Upper lobe of right lung (tissue), 1 donor: ENCODE measurements around the gene GDNF. TPM values are rescaled to one million over a fixed set of nuclear protein-coding genes. Genes with fewer than 3 reads are reported as not detected.

ENCODE experiments used
- ATAC-seq: fragments of 200-7000 bp; cut with Tn5 transposase; one replicate; pipeline ENCODE4 v1.9.1; 2020; ENCODE audit warnings: mild to moderate bottlenecking, moderate library complexity
- DNase-seq: peaks from one replicate; pipeline ENCODE4 v3.0.0-alpha.2; 2020
- H3K27ac ChIP-seq: fragments of 200-600 bp; one replicate; pipeline ENCODE4 v1.8.0; 2022
- H3K27me3 ChIP-seq: fragments of 200-600 bp; one replicate; pipeline ENCODE4 v1.8.0; 2022; ENCODE audit warnings: mild to moderate bottlenecking
- H3K36me3 ChIP-seq: fragments of 200-600 bp; one replicate; pipeline ENCODE4 v1.8.0; 2022
- H3K4me1 ChIP-seq: fragments of 200-600 bp; one replicate; pipeline ENCODE4 v1.8.0; 2022
- H3K4me3 ChIP-seq: fragments of 200-600 bp; one replicate; pipeline ENCODE4 v1.8.0; 2022; ENCODE audit warnings: mild to moderate bottlenecking
- H3K9me3 ChIP-seq: fragments of 200-600 bp; one replicate; pipeline ENCODE4 v1.8.0; 2022
- intact Hi-C: fragments of 100-400 bp; cut with DNase I; formaldehyde crosslinking; loops from one replicate; pipeline ENCODE4 v1.11.0; 2022
- total RNA-seq: library from RNA; stranded (reverse); fragmentation: NEBNext Ultra II Directional; extraction: Animal tissue kit (Norgen Biotek cat#: 25700); gene quantifications from one replicate; pipeline ENCODE4 v1.2.1, GENCODE V29; 2021
- TF ChIP-seq, protein P1 (sequence below): fragments of 200-600 bp; IDR thresholded peaks from one replicate; pipeline ENCODE4 v1.8.0; 2022; ENCODE audit warnings: antibody characterized with exemption
- donor health status: DM: no; HTN: yes; CAD: no; lungs with severe emphysema.

Gene GDNF
- total RNA-seq, 1 donor from 2014 or later = 0.23 TPM

DNA sequence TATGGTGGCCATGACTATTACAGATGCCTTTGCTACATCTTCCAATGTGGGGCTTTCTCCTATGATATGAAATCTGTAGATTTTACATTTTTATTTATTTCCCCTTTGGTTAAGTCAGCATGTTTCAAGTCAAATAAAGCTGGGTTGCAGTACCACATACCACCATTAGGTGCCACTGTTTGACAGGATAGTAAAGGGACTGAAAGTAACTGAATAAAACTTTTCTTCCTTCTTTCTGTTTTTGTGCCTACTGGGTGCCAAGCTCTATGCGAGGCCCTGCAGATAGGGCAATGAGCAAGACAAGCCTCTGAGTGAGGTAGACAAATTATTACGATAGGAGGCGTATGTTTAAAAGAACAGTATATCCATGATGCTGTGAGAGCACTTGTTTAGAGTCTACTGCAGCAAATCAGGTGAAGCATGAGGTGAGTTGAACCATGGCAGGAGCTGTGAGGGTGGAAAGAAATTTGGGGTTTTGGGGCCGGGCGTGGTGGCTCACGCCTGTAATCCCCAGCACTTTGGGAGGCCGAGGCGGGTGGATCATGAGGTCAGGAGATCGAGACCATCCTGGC, 64.8 kb downstream of the GDNF start:
- Histone ChIP-seq H3K4me3 (no peak overlapping the region), H3K4me1 (no peaks in the 10 kb centered on the region), H3K36me3 (no peaks in the 10 kb centered on the region), H3K9me3 (peaks cover 9% of the 10 kb centered on the region), H3K27me3 (no peaks in the 10 kb centered on the region), H3K27ac (no peak overlapping the region)
- intact Hi-C loops = no loop called here
- TF ChIP-seq, protein P1, sequence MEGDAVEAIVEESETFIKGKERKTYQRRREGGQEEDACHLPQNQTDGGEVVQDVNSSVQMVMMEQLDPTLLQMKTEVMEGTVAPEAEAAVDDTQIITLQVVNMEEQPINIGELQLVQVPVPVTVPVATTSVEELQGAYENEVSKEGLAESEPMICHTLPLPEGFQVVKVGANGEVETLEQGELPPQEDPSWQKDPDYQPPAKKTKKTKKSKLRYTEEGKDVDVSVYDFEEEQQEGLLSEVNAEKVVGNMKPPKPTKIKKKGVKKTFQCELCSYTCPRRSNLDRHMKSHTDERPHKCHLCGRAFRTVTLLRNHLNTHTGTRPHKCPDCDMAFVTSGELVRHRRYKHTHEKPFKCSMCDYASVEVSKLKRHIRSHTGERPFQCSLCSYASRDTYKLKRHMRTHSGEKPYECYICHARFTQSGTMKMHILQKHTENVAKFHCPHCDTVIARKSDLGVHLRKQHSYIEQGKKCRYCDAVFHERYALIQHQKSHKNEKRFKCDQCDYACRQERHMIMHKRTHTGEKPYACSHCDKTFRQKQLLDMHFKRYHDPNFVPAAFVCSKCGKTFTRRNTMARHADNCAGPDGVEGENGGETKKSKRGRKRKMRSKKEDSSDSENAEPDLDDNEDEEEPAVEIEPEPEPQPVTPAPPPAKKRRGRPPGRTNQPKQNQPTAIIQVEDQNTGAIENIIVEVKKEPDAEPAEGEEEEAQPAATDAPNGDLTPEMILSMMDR = peak; percentile 54
- no peak for DNase-seq
- peak; percentile 41 for ATAC-seq

DNA sequence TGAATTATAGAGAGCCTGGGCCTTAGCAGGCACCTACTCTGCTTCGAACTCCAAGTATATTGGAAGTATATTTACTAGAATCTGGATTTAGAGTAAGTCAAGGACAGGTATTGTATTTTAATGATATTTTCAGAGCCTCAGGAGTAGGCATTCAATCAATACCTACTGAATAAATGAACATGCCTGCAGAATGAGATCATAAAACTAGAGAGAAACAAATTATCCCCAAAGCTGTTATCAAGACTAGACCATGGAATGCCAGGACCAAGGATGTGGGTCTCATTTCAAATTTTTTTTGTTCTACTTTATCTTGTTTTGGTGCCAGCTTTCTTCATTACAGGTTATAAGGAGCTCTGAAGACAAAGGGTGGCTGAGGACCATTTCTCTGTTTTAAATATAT, 66.0 kb downstream of the GDNF start:
- no peaks in the 10 kb centered on the region for H3K4me1 ChIP-seq
- peaks cover 9% of the 10 kb centered on the region for H3K9me3 ChIP-seq
- no peak overlapping the region for H3K4me3 ChIP-seq
- H3K27me3 ChIP-seq = no peaks in the 10 kb centered on the region
- intact Hi-C loops = no loop called here
- H3K36me3 ChIP-seq = no peaks in the 10 kb centered on the region
- TF ChIP-seq, protein P1 = no peak
- H3K27ac ChIP-seq = no peak overlapping the region
- DNase-seq (no peak), ATAC-seq (no peak)

DNA sequence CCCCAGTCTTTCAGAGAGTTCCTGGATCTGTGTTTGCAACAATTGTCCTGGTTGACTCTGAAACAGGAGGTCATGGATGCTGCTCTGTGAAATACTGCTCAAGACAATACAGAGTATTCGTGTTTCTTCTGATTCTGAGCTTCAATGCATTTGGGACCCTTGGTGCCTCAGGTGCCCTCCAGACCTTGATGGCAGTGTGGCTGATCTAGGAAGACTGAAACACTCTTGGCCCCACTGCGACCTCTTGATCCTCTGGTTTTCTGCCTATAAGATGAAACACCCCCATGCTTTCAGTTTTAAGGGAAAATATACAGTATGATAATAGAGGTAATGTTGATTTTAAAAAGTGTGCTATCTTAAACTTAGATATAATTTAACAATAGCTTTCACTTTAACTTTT, 67.6 kb downstream of the GDNF start:
- no peaks in the 10 kb centered on the region for H3K27me3 ChIP-seq
- TF ChIP-seq, protein P1 = no peak
- H3K27ac ChIP-seq = no peak overlapping the region
- DNase-seq (no peak), ATAC-seq (no peak)
- no peak overlapping the region for H3K4me3 ChIP-seq
- H3K4me1 ChIP-seq = no peaks in the 10 kb centered on the region
- peaks cover 9% of the 10 kb centered on the region for H3K9me3 ChIP-seq
- H3K36me3 ChIP-seq = no peaks in the 10 kb centered on the region
- intact Hi-C loops = no loop called here

DNA sequence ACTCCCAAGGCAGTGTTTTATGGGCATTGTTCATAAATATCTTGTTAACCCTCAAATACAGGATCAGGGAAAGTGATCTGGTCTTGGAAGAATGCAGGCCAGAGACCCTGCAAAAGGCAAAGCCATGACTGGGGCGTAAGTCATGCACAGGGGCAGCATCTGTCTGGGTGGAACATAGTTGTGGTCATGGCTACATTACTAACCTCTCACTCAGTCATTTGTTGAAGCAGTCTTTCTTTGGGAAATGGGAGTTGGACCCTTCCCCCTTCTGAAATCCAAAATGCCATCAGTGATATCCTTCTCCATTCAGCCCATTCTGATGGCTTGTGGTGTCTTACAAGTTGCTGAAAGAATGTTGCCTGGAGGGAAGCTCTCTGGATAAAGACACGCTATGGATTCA, 68.1 kb downstream of the GDNF start:
- Histone ChIP-seq H3K4me1 (no peaks in the 10 kb centered on the region), H3K36me3 (no peaks in the 10 kb centered on the region), H3K27me3 (no peaks in the 10 kb centered on the region), H3K4me3 (no peak overlapping the region), H3K27ac (no peak overlapping the region), H3K9me3 (peaks cover 9% of the 10 kb centered on the region)
- TF ChIP-seq, protein P1 = no peak
- ATAC-seq = no peak
- no peak for DNase-seq
- intact Hi-C loops = no loop called here

DNA sequence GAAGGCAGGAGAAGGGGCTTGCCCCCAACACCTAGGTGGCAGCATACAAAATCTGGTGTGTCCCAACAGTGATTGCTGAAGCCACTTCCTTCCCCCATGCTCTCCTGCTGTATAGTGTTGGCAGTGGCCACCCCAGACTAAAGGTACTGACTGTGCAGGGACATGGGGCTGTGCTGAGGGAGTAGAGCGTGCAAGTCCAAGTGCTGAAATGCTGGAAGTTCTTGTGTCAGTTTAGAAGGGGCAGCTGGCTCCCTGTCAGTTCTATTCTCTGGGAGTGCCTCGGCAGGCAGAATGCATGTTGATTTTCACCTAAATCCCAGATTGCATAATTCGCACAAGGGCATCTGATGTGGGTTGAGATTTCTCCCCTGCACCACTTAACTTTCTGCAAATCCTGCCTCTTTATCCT, 68.6 kb downstream of the GDNF start:
- Histone ChIP-seq H3K4me3 (no peak overlapping the region), H3K36me3 (no peaks in the 10 kb centered on the region), H3K27ac (no peak overlapping the region), H3K27me3 (no peaks in the 10 kb centered on the region), H3K4me1 (no peaks in the 10 kb centered on the region), H3K9me3 (peaks cover 9% of the 10 kb centered on the region)
- ATAC-seq (peak; percentile 64), DNase-seq (no peak)
- intact Hi-C loops = no loop called here
- TF ChIP-seq, protein P1 = no peak

DNA sequence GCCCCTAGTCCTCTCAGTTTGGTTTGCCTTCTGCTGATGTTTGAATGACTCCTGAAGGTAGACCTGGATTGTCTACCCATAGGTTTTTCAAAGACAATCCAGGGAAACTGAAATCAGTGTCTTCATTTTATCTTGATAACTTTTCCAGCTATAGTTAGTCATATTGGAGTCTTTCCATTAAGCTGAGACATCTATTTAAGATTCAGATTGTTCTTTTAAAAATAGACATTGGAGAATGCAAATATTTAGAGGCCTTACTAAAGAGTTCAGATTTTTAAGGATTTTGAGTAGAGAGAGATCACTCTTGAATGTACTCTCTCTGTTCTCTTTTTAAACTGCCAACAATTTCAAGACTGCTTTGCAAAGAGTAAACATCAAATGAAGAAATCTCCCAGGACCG, 69.1 kb downstream of the GDNF start:
- Histone ChIP-seq H3K4me1 (no peaks in the 10 kb centered on the region), H3K36me3 (no peaks in the 10 kb centered on the region), H3K27me3 (no peaks in the 10 kb centered on the region), H3K27ac (no peak overlapping the region), H3K4me3 (no peak overlapping the region), H3K9me3 (peaks cover 9% of the 10 kb centered on the region)
- intact Hi-C loops = no loop called here
- TF ChIP-seq, protein P1 = no peak
- DNase-seq (no peak), ATAC-seq (no peak)
